Mesenchymal stem cell (in vitro differentiated cells and primary cell): ENCODE measurements around the gene CHAF1B.
"Not testable (repeated sequence)": the region's sequence is repeated elsewhere in the genome, so short reads cannot be mapped to it uniquely, and the experiment has no call there.

Source experiments
- DNase-seq: peaks from one replicate; pipeline ENCODE4 v3.0.0-alpha.2; 2013
- H2AFZ ChIP-seq: one replicate; pipeline ENCODE4 v1.6.1; 2013; ENCODE audit warnings: low read depth, mild to moderate bottlenecking, control low read depth, inconsistent platforms, low read length, moderate library complexity
- H2AK5ac ChIP-seq: 2 replicates; pipeline ENCODE4 v1.6.1; 2013; ENCODE audit warnings: low read length, moderate library complexity, mild to moderate bottlenecking, inconsistent platforms; ENCODE audit not compliant: severe bottlenecking
- H2BK120ac ChIP-seq: one replicate; pipeline ENCODE4 v1.6.1; 2013; ENCODE audit warnings: low read depth, mild to moderate bottlenecking, inconsistent platforms, low read length, moderate library complexity
- H2BK12ac ChIP-seq, 2 experiments: one replicate each; pipeline ENCODE4 v1.6.1; 2013; ENCODE audit warnings: inconsistent platforms in 2 of 2, low read length in 2 of 2, mild to moderate bottlenecking in 2 of 2, moderate library complexity in 2 of 2, control low read depth in 1 of 2
- H2BK15ac ChIP-seq: one replicate; pipeline ENCODE4 v1.6.1; 2013; ENCODE audit warnings: mild to moderate bottlenecking, low read depth, inconsistent platforms; ENCODE audit not compliant: poor library complexity, severe bottlenecking
- H2BK5ac ChIP-seq: 2 replicates; pipeline ENCODE4 v1.6.1; 2013; ENCODE audit warnings: low read depth, mild to moderate bottlenecking, low read length, control low read depth, inconsistent platforms; ENCODE audit not compliant: poor library complexity, severe bottlenecking
- H3K14ac ChIP-seq, 2 experiments: one replicate each; pipeline ENCODE4 v1.6.1; 2013; ENCODE audit warnings: inconsistent platforms in 2 of 2, low read length in 2 of 2, control low read depth in 1 of 2, mild to moderate bottlenecking in 1 of 2, moderate library complexity in 1 of 2
- H3K18ac ChIP-seq, 2 experiments: one replicate each; pipeline ENCODE4 v1.6.1; 2013; ENCODE audit warnings: inconsistent platforms in 2 of 2, low read length in 2 of 2, control low read depth in 1 of 2, low read depth in 1 of 2, mild to moderate bottlenecking in 1 of 2
- H3K23ac ChIP-seq, 2 experiments: one replicate each; pipeline ENCODE4 v1.6.1; 2013; ENCODE audit warnings: inconsistent platforms in 2 of 2, low read length in 2 of 2, mild to moderate bottlenecking in 2 of 2, moderate library complexity in 2 of 2, control low read depth in 1 of 2
- H3K27ac ChIP-seq: 2 replicates; pipeline ENCODE4 v1.5.1; 2013; ENCODE audit warnings: mild to moderate bottlenecking, moderate library complexity, low read length, control low read depth, inconsistent platforms; ENCODE audit not compliant: poor library complexity, severe bottlenecking
- H3K27me3 ChIP-seq, 2 experiments: 2 replicates each; pipeline versions ENCODE4 v1.6.1 to v1.7.0; 2013; ENCODE audit warnings: low read length in 2 of 2, mild to moderate bottlenecking in 2 of 2, moderate library complexity in 2 of 2, control low read depth in 1 of 2, inconsistent platforms in 1 of 2; ENCODE audit not compliant: control insufficient read depth in 1 of 2, insufficient read depth in 1 of 2
- H3K36me3 ChIP-seq, 2 experiments: 2 replicates each; pipeline versions ENCODE4 v1.6.1 to v1.7.0; 2013; ENCODE audit warnings: low read length in 2 of 2, control low read depth in 1 of 2, inconsistent platforms in 1 of 2, low read depth in 1 of 2, mild to moderate bottlenecking in 1 of 2; ENCODE audit not compliant: insufficient read depth in 2 of 2, control insufficient read depth in 1 of 2
- H3K4ac ChIP-seq, 2 experiments: one replicate each; pipeline ENCODE4 v1.6.1; 2013; ENCODE audit warnings: inconsistent platforms in 2 of 2, low read length in 2 of 2, mild to moderate bottlenecking in 2 of 2, moderate library complexity in 2 of 2, control low read depth in 1 of 2, low read depth in 1 of 2
- H3K4me1 ChIP-seq: 2 replicates; pipeline ENCODE4 v1.6.1; 2013; ENCODE audit warnings: low read depth, low read length, control low read depth; ENCODE audit not compliant: control insufficient read depth, insufficient read depth
- H3K4me2 ChIP-seq: 2 replicates; pipeline ENCODE4 v1.6.1; 2013; ENCODE audit warnings: low read length, mild to moderate bottlenecking, inconsistent platforms; ENCODE audit not compliant: poor library complexity, severe bottlenecking
- H3K4me3 ChIP-seq, 2 experiments: 2 replicates each; pipeline versions ENCODE4 v1.5.1 to v1.7.0; 2013; ENCODE audit warnings: low read length in 2 of 2, mild to moderate bottlenecking in 2 of 2, control low read depth in 1 of 2, low read depth in 1 of 2; ENCODE audit not compliant: insufficient read depth in 1 of 2
- H3K79me1 ChIP-seq: replicated peaks from 2 replicates; pipeline ENCODE4 v1.6.1; 2013; ENCODE audit warnings: mild to moderate bottlenecking, control low read depth, low read length, inconsistent platforms; ENCODE audit not compliant: poor library complexity, severe bottlenecking
- H3K9ac ChIP-seq: 2 replicates; pipeline ENCODE4 v1.7.0; 2013; ENCODE audit warnings: mild to moderate bottlenecking, low read length, moderate library complexity
- H3K9me3 ChIP-seq: 2 replicates; pipeline ENCODE4 v1.7.0; 2013; ENCODE audit warnings: mild to moderate bottlenecking, low read length; ENCODE audit not compliant: control insufficient read depth
- H4K8ac ChIP-seq: one replicate; pipeline ENCODE4 v1.6.1; 2013; ENCODE audit warnings: inconsistent platforms, mild to moderate bottlenecking, low read length, moderate library complexity
- H4K91ac ChIP-seq: one replicate; pipeline ENCODE4 v1.6.1; 2013; ENCODE audit warnings: mild to moderate bottlenecking, low read length, inconsistent platforms
- WGBS: methylation state at CpG from one replicate; pipeline ENCODE4 v1.1.7; 2013; ENCODE audit warnings: mixed read lengths; 5-methylcytosine and 5-hydroxymethylcytosine counted together

Gene CHAF1B

DNA sequence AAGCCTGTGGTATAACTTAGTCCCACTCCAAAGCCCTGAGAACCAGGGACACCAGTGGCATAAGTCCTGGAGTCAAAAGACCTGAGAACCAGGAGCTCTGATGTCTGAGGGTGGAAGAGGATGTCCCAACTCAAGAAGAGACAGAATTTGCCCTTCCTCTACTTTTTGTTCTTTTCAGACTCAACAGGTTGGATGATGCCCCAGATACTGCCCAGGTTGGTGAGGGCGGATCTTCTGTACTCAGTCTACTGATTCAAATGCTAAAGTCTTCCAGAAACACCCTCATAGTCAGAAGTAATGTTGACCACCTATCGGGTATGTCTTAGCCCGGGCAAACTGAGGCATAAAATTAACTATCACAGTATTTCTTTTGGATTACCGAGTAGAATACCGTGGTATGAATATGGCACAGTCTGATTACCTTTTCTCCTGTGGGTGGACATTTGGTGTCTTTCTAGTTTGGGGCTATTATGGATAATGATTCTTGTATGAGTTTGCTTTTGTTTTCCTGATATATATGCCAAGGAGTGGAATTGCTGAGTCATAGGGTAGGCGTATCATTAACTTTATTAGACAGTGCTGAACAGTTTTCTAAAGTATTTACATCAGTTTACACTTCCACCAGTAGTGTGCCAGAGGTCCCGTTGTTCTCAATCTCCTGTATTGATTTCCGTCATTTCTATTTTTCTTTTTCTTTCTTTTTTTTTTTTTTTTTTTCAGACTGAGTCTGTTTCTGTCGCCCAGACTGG lies 3.2 kb upstream of the CHAF1B start:
- Histone ChIP-seq H2BK12ac (no peak overlapping the region), H3K9me3 (no peaks in the 10 kb centered on the region), H3K4me2 (no peak overlapping the region), H3K36me3 (peaks cover 7 to 12% of the 10 kb centered on the region in 2 experiments), H2AFZ (no peak overlapping the region), H4K8ac (no peak overlapping the region), H2AK5ac (no peak overlapping the region), H3K23ac (no peak overlapping the region), H3K4me1 (peaks cover 9% of the 10 kb centered on the region), H2BK5ac (peak overlapping the region; percentile 4), H3K4me3 (no peak overlapping the region), H2BK15ac (no peak overlapping the region), H3K18ac (no peak overlapping the region), H2BK120ac (no peak overlapping the region), H3K4ac (no peak overlapping the region), H3K79me1 (peaks cover 1% of the 10 kb centered on the region), H4K91ac (no peak overlapping the region), H3K27me3 (no peaks in the 10 kb centered on the region), H3K9ac (no peak overlapping the region), H3K27ac (no peak overlapping the region), H3K14ac (no peak overlapping the region)
- 96% methylated on average over 8 of the region's 9 CpGs for WGBS
- no peak for DNase-seq

- H3K36me3 ChIP-seq, H3K23ac ChIP-seq, H3K18ac ChIP-seq, DNase-seq, H3K4ac ChIP-seq, H3K9me3 ChIP-seq, H3K4me2 ChIP-seq, H3K27me3 ChIP-seq, H2BK15ac ChIP-seq, H4K8ac ChIP-seq, H3K4me1 ChIP-seq, H2AFZ ChIP-seq, H3K79me1 ChIP-seq, H3K4me3 ChIP-seq, H4K91ac ChIP-seq, H2AK5ac ChIP-seq, H3K9ac ChIP-seq, H2BK12ac ChIP-seq, H3K27ac ChIP-seq, H2BK5ac ChIP-seq, H3K14ac ChIP-seq, H2BK120ac ChIP-seq: not testable (repeated sequence)
- 100% methylated on average over 9 of the region's 10 CpGs for WGBS
Observed at GRCh38 chr21:36382722-36383121, 2.5 kb upstream of the CHAF1B start.

DNA sequence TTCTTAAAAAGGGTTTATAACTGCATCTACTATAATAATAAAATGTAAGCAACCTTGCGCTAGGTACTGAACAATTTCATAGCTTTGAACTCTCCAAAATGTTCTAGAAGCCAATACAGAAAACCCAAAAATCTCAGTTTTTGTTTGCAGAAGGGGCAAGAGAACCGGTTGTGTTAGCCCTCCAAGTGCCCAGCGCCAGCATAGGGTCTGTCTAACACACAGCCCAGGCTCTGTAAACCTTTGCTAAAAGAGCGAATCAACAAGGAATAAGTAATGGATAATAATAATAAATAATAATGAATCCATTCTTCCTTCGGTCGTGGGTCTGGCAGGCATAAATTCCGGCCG lies 333 bp upstream of the CHAF1B start:
- no peak overlapping the region for H4K91ac ChIP-seq
- H3K23ac ChIP-seq: no peak overlapping the region
- no peak overlapping the region for H2BK12ac ChIP-seq
- 47% methylated on average over 7 of the region's 8 CpGs for WGBS
- peaks cover 1% of the 10 kb centered on the region for H3K79me1 ChIP-seq
- no peak overlapping the region for H3K27ac ChIP-seq
- H2BK120ac ChIP-seq: no peak overlapping the region
- no peak overlapping the region for H2AFZ ChIP-seq
- no peak overlapping the region for H4K8ac ChIP-seq
- H3K4me3 ChIP-seq: peak overlapping the region; percentile 73 to 80
- no peak overlapping the region for H2BK15ac ChIP-seq
- no peak overlapping the region for H3K4me2 ChIP-seq
- no peak overlapping the region for H2AK5ac ChIP-seq
- H3K4ac ChIP-seq: no peak overlapping the region
- H3K9ac ChIP-seq: no peak overlapping the region
- DNase-seq: no peak
- H3K27me3 ChIP-seq: no peaks in the 10 kb centered on the region
- peaks cover 11% of the 10 kb centered on the region for H3K4me1 ChIP-seq
- no peak overlapping the region for H3K18ac ChIP-seq
- no peaks in the 10 kb centered on the region for H3K36me3 ChIP-seq
- no peaks in the 10 kb centered on the region for H3K9me3 ChIP-seq
- H2BK5ac ChIP-seq: no peak overlapping the region
- no peak overlapping the region for H3K14ac ChIP-seq

DNA sequence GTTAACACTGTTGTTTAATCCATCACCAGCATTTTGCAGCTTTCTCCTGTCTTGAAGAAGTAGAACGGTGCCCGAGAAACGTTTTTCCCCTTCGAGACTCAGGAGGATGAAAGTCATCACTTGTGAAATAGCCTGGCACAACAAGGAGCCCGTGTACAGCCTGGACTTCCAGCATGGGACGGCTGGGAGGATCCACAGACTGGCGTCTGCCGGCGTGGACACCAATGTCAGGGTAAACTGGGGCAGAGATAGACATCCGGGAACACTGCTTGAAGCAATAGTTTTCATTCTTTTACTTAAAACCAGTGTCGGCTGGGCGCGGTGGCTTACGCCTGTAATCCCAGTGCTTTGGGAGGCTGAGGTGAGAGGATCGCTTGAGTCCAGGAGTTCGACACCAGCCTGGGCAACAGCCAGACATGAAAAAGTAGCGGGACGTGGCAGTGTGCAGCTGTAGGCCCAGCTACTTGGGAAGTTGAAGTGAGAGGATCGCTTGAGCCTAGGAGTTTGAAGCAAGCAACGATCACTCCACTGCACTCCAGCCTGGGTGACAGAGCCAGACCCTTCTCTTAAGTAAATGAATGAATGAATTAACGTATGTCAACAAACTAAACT lies 945 bp downstream of the CHAF1B start:
- H3K9ac ChIP-seq: peak overlapping the region; percentile 71
- DNase-seq: no peak
- no peak overlapping the region for H3K27ac ChIP-seq
- peaks cover 3% of the 10 kb centered on the region for H3K79me1 ChIP-seq
- no peaks in the 10 kb centered on the region for H3K27me3 ChIP-seq
- H2AK5ac ChIP-seq: no peak overlapping the region
- H3K36me3 ChIP-seq: no peaks in the 10 kb centered on the region
- no peaks in the 10 kb centered on the region for H3K9me3 ChIP-seq
- no peak overlapping the region for H2BK120ac ChIP-seq
- H3K4me1 ChIP-seq: peaks cover 9% of the 10 kb centered on the region
- H3K18ac ChIP-seq: no peak overlapping the region
- H3K4me2 ChIP-seq: peak overlapping the region; percentile 89
- H2AFZ ChIP-seq: peak overlapping the region; percentile 81
- H4K91ac ChIP-seq: no peak overlapping the region
- H3K4ac ChIP-seq: no peak overlapping the region
- no peak overlapping the region for H2BK5ac ChIP-seq
- 83% methylated on average over 21 of the region's 21 CpGs for WGBS
- H2BK15ac ChIP-seq: no peak overlapping the region
- no peak overlapping the region for H3K14ac ChIP-seq
- peak overlapping the region; percentile 32 for H4K8ac ChIP-seq
- peak overlapping the region in 1 of 2 experiments; percentile 80 for H3K4me3 ChIP-seq
- no peak overlapping the region for H2BK12ac ChIP-seq
- no peak overlapping the region for H3K23ac ChIP-seq
